Immature natural killer cell (primary cell): ENCODE results near the gene DSTN. TPM values are rescaled to one million over a fixed set of nuclear protein-coding genes. Genes with fewer than 3 reads are reported as not detected.

Experiments used
- DNase-seq, 3 donors: peaks; one replicate each; pipeline ENCODE4 v3.0.0; 2022; ENCODE audit warnings: mixed read lengths in 1 of 3
- H3K27ac Mint-ChIP-seq, 6 donors: one replicate each; pipeline ENCODE4 v1.8.0; 2020; ENCODE audit warnings: mixed read lengths in 6 of 6, mild to moderate bottlenecking in 5 of 6, inconsistent platforms in 4 of 6, moderate library complexity in 3 of 6
- H3K27me3 Mint-ChIP-seq, 3 donors: one replicate each; pipeline ENCODE4 v1.8.0; 2020 to 2021; ENCODE audit warnings: low read depth in 3 of 3, mild to moderate bottlenecking in 3 of 3, mixed read lengths in 3 of 3, moderate library complexity in 3 of 3, inconsistent platforms in 1 of 3
- H3K36me3 Mint-ChIP-seq, 3 donors: one replicate each; pipeline ENCODE4 v1.8.0; 2020; ENCODE audit warnings: mixed read lengths in 3 of 3, inconsistent platforms in 2 of 3, mild to moderate bottlenecking in 2 of 3
- H3K4me1 Mint-ChIP-seq, 2 donors: one replicate each; pipeline ENCODE4 v1.8.0; 2020; ENCODE audit warnings: inconsistent platforms in 2 of 2, mild to moderate bottlenecking in 2 of 2, mixed read lengths in 2 of 2, moderate library complexity in 1 of 2
- H3K4me3 Mint-ChIP-seq, 5 donors: one replicate each; pipeline ENCODE4 v1.8.0; 2020; ENCODE audit warnings: mild to moderate bottlenecking in 5 of 5, mixed read lengths in 5 of 5, inconsistent platforms in 3 of 5, moderate library complexity in 3 of 5
- H3K9me3 Mint-ChIP-seq, 6 donors: one replicate each; pipeline ENCODE4 v1.8.0; 2020; ENCODE audit warnings: mild to moderate bottlenecking in 6 of 6, mixed read lengths in 6 of 6, inconsistent platforms in 4 of 6, moderate library complexity in 3 of 6
- polyA plus RNA-seq, 3 donors: library from polyadenylated mRNA; unstranded; fragments of 300-500 nt; fragmentation: Illumina TruSeq; gene quantifications; one replicate each; pipeline ENCODE4 v1.2.3, GENCODE V29; 2021

Gene DSTN
- polyA plus RNA-seq, 3 donors from 2014 or later = 157 to 226 (median 225) TPM

- H3K4me3 Mint-ChIP-seq = no peak overlapping the region
- no peak for DNase-seq
- H3K4me1 Mint-ChIP-seq = no peaks in the 10 kb centered on the region
- no peak overlapping the region for H3K27ac Mint-ChIP-seq
- peaks cover 0 to 35% (median 2%) of the 10 kb centered on the region in 3 donors for H3K36me3 Mint-ChIP-seq
- H3K27me3 Mint-ChIP-seq = peaks cover 0 to 2% (median 1%) of the 10 kb centered on the region in 3 donors
- H3K9me3 Mint-ChIP-seq = no peaks in the 10 kb centered on the region
Measured at GRCh38 chr20:17637413-17637780, 67.5 kb downstream of the DSTN start.

DNA sequence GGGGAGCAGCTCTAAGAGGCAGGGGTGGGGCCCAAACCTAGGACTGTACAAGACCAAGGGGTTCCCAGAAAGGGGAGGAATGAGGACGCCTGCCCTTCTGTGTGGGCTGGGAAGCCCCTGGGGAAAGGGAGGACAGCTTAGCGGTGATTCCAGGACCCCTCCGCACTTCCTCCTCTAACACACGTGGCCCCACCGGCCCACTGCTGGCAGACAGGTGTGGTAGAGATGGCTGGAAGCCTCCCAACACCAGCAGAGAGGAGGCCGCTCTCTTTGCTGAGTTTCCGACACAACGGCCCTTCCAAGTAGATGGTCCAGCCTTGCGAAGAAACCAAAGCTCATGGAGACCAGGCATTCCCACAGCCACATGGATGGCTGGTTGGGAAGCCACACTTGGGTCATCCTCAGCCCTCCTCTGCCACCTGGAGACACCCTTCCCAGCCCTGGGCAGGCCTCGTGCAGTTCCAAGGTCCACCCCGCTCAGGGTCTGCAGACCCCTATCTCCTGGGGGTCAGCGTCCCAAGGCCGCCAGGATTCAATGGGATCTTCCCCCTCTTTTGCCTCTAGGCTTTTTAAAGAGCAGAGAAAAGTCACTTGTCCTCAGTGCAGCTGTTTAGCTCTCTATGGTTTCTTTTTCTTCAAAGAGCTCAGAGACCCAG, 68.2 kb downstream of the DSTN start:
- peaks cover 0 to 2% (median 1%) of the 10 kb centered on the region in 3 donors for H3K27me3 Mint-ChIP-seq
- no peaks in the 10 kb centered on the region for H3K9me3 Mint-ChIP-seq
- peaks cover 0 to 32% (median 0%) of the 10 kb centered on the region in 3 donors for H3K36me3 Mint-ChIP-seq
- no peak overlapping the region for H3K4me3 Mint-ChIP-seq
- H3K27ac Mint-ChIP-seq = no peak overlapping the region
- H3K4me1 Mint-ChIP-seq = no peaks in the 10 kb centered on the region
- DNase-seq = no peak

GRCh38 chr20:17638835-17639407, 69.0 kb downstream of the DSTN start:
- H3K27ac Mint-ChIP-seq = no peak overlapping the region

DNA sequence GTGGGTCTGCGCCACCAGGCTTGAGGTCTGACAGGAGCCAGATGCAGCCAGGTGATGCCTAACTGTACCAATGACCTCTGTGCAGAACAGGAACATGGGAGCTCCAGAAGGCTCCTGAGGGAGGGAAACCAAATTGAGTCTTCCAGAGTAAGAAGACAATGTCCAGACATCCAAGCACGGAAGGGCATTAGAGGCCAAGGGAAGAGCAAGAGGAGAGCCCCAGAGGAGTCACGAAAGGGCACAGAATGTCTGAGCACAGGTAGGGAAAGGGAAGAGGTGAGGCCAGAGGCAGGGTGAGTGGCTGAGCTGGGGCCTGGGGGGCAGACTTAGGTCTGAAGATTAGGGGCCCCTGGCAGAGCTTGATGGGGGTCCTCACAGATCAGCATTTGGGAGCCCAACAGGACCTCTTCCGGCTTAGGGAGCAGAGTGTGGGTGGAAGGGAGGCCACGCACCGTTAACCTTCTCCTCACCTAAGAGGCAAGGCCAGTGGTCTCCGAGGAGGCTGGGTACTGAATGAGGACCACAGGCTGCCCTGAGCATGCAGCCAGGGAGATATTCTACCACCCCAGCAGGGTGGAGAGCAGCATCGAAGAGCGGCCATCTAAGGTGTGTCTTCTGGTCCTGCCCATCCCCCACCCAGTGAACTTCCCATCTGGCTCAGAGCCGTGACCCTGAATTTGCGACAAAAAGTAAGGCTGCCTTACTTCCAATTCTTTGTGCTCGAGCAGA, 70.4 kb downstream of the DSTN start:
- peaks cover 0 to 19% (median 0%) of the 10 kb centered on the region in 3 donors for H3K36me3 Mint-ChIP-seq
- no peak overlapping the region for H3K4me3 Mint-ChIP-seq
- H3K27ac Mint-ChIP-seq = peak overlapping the region in 1 of 6 donors; percentile 12
- no peak for DNase-seq
- H3K4me1 Mint-ChIP-seq = peaks cover 2 to 4% of the 10 kb centered on the region in 2 donors
- H3K27me3 Mint-ChIP-seq = peaks cover 0 to 2% (median 1%) of the 10 kb centered on the region in 3 donors
- H3K9me3 Mint-ChIP-seq = no peaks in the 10 kb centered on the region

More at GRCh38 chr20:17638835-17639407, 69.0 kb downstream of the DSTN start:
- no peaks in the 10 kb centered on the region for H3K9me3 Mint-ChIP-seq
- no peaks in the 10 kb centered on the region for H3K4me1 Mint-ChIP-seq
- H3K4me3 Mint-ChIP-seq = no peak overlapping the region
- no peak for DNase-seq
- peaks cover 0 to 2% (median 1%) of the 10 kb centered on the region in 3 donors for H3K27me3 Mint-ChIP-seq
- H3K36me3 Mint-ChIP-seq = peaks cover 0 to 24% (median 0%) of the 10 kb centered on the region in 3 donors

DNA sequence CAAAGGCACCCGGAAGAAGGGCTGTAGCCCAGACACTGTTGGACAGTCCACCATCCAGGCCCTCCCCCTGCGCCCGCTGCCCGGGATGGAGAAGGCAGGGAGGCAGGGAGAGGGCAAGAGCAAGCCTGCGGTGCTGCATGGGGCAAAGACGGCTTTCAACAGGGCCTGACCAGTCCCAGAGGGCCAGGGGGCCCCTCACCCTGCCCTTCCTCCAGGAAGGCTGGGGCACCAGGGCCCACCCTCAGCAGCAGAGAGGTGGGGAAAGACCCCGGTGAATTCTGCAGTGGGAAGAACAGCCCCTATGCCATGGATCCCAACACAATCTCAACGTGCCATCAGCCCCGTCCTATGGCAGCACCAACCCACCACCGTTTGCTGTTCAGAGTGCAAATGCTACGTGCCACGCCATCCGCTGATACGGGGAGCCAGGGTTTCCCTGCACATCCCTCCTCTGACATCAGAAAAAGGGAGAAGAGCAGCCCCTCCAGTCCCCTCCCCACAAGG, 71.1 kb downstream of the DSTN start:
- Mint-ChIP-seq H3K9me3 (no peaks in the 10 kb centered on the region), H3K27ac (no peak overlapping the region), H3K27me3 (peaks cover 0 to 2% (median 1%) of the 10 kb centered on the region in 3 donors), H3K36me3 (peaks cover 0 to 14% (median 0%) of the 10 kb centered on the region in 3 donors), H3K4me3 (no peak overlapping the region), H3K4me1 (peaks cover 2 to 4% of the 10 kb centered on the region in 2 donors)
- no peak for DNase-seq

DNA sequence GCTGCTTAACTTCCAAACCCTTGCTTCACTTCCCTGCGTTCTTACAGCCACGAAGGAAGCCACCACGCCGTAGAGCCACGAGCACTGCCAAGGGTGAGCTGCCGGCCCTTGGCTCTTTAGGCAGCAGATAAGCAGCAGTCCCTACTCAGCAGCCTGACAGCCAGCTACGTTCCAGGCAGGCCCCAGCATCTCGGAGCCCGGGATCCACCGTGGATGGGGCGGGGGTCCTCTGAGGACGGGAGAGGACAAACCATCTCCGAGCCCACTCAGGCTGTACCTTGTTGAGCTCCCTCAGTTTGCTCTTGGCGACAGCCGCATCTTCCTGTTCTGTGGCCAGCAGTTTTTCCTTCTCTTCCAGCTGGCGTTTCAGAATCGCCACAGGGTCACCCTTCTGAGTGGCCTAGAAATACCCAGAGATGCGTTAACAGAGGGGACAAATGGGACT, 71.7 kb downstream of the DSTN start:
- Mint-ChIP-seq H3K9me3 (no peaks in the 10 kb centered on the region), H3K27me3 (peaks cover 0 to 2% (median 1%) of the 10 kb centered on the region in 3 donors), H3K4me3 (no peak overlapping the region), H3K36me3 (peaks cover 0 to 13% (median 0%) of the 10 kb centered on the region in 3 donors), H3K4me1 (peaks cover 4% of the 10 kb centered on the region in 2 donors), H3K27ac (no peak overlapping the region)
- DNase-seq = no peak

DNA sequence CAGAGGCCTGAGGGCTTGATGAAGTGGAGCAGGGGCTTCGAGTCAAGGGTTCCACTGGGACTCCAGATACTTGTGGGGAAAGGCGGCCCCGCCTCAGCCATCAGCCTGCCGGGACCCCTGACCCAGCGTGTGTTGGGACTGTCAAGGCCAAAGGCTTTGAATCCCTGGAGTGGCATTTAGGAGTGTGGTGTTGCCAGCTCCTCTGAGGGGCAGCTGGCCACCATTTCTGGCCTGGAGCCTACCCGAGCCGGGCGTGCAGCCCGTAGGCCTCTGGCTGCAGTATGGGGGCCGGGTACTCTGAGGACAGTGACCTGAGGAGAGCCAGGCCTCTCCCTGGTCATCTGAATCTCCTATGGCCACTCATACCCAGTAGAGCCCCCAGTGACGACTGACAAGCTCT, 72.1 kb downstream of the DSTN start:
- no peaks in the 10 kb centered on the region for H3K9me3 Mint-ChIP-seq
- DNase-seq = no peak
- H3K4me1 Mint-ChIP-seq = peaks cover 4 to 7% of the 10 kb centered on the region in 2 donors
- H3K4me3 Mint-ChIP-seq = no peak overlapping the region
- H3K36me3 Mint-ChIP-seq = peaks cover 0 to 13% (median 0%) of the 10 kb centered on the region in 3 donors
- peaks cover 0 to 2% (median 1%) of the 10 kb centered on the region in 3 donors for H3K27me3 Mint-ChIP-seq
- H3K27ac Mint-ChIP-seq = no peak overlapping the region

DNA sequence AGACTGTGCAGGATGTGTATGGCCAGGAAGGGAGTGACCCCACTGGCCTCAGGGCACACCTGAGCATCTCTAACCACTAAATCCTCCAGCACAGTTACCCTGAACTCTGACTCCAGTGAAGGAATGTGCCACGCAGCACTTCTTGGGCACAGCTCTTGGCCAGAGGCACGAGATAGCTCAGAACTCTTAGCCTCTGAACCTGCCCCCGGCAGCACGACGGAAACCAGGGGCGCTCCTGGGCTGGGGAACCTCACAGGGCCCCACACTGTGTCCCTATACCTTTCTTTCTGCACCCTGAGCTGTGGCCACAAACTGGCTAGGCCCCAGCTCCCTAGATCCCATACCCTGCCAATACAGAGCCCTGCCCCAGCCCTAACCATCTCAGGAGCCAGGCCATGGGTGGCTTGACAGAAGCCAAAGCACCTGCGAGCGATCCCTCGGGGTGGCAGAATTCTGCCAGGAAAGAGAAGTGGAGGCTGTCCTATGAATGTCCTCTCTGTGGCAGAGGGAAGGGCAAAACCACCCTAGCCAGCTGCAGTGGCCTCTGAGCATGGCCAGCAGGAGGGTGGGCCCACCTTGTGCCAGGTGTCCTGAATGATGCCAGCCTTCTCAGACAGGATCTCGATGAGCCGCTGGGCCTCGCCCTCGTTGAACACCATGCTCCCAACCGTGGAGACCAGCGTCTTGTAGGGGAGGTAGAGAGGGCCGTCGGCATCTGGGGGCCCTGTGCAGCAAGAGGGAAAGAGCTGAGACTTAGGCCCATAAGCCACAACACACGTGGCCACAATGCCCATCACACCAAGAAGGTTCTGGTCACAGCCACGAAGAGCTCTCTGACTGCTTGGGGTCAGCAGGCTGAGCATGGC, 72.8 kb downstream of the DSTN start:
- Mint-ChIP-seq H3K9me3 (no peaks in the 10 kb centered on the region), H3K4me3 (no peak overlapping the region), H3K36me3 (peaks cover 0 to 11% (median 0%) of the 10 kb centered on the region in 3 donors), H3K4me1 (peaks cover 4 to 10% of the 10 kb centered on the region in 2 donors), H3K27me3 (peaks cover 0 to 2% (median 1%) of the 10 kb centered on the region in 3 donors), H3K27ac (no peak overlapping the region)
- DNase-seq = no peak

DNA sequence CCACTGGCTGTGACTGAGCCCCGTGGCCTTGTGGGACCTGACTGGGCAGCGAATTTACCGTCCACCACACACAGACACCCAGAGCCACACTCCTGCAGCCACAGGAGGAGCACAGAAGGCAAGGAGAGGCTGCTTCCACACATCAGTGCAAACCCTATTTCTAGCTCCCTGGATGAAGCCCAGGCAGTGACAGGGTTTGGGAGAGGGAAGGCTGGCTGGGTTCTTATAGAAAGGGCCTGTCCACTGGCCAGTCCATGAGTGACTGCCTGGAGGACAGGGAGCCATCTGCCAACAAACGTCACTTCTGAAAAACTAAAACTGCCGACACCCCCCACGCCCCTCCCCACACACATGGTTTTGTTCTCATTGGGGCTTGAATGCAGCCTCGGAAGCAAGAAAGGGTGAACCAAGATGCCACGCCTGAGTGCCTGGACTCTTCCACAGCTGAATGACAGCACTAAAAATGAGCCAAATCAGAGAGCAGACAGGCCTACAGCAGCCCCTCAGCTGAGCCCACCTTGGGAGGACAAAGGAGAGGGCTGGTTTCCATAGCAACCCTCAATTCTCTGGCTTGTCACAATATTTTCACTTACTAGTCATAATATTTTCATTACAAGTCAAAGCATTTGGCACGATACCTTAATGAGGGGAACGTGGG, 73.8 kb downstream of the DSTN start:
- Mint-ChIP-seq H3K4me1 (peaks cover 13 to 18% of the 10 kb centered on the region in 2 donors), H3K27ac (peak overlapping the region in 2 of 6 donors; percentile 5 to 31)

GRCh38 chr20:17644451-17644850, 74.6 kb downstream of the DSTN start:
- Mint-ChIP-seq H3K9me3 (no peaks in the 10 kb centered on the region), H3K27ac (peak overlapping the region in 1 of 6 donors; percentile 67), H3K4me1 (peaks cover 21 to 25% of the 10 kb centered on the region in 2 donors), H3K36me3 (peaks cover 0 to 10% (median 0%) of the 10 kb centered on the region in 3 donors), H3K27me3 (peaks cover 0 to 2% (median 1%) of the 10 kb centered on the region in 3 donors), H3K4me3 (no peak overlapping the region)
- no peak for DNase-seq

More for the DNA sequence above, 73.8 kb downstream of the DSTN start:
- peaks cover 0 to 2% (median 1%) of the 10 kb centered on the region in 3 donors for H3K27me3 Mint-ChIP-seq
- no peak for DNase-seq
- no peaks in the 10 kb centered on the region for H3K9me3 Mint-ChIP-seq
- peaks cover 0 to 10% (median 0%) of the 10 kb centered on the region in 3 donors for H3K36me3 Mint-ChIP-seq
- H3K4me3 Mint-ChIP-seq = no peak overlapping the region

DNA sequence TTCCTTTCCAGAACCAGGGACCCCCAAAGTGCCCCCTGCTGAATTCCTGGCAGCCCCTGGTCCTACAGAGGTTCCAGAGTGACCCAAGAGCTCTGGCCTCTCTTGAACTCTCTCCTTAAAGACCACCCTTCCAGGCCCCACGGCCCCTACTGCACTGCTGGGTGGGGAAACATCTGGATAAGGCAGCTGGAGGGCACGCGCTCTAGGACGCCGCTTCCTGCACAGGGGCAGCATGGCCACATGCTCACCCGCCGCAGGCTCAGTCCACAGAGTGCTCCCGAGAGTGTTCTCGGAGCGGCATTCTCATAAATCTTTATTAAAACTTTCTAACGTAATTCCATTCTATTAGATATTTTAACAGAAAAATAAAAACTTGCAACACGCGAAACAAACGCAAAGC, 75.1 kb downstream of the DSTN start:
- H3K9me3 Mint-ChIP-seq = no peaks in the 10 kb centered on the region
- DNase-seq = no peak
- peaks cover 0 to 6% (median 0%) of the 10 kb centered on the region in 3 donors for H3K36me3 Mint-ChIP-seq
- peaks cover 27 to 30% of the 10 kb centered on the region in 2 donors for H3K4me1 Mint-ChIP-seq
- peaks cover 0 to 2% (median 1%) of the 10 kb centered on the region in 3 donors for H3K27me3 Mint-ChIP-seq
- H3K4me3 Mint-ChIP-seq = no peak overlapping the region
- no peak overlapping the region for H3K27ac Mint-ChIP-seq

- Mint-ChIP-seq H3K4me1 (peaks cover 27 to 30% of the 10 kb centered on the region in 2 donors), H3K9me3 (no peaks in the 10 kb centered on the region), H3K27ac (no peak overlapping the region)
Measured at GRCh38 chr20:17645546-17646208, 75.8 kb downstream of the DSTN start.

More at GRCh38 chr20:17645546-17646208, 75.8 kb downstream of the DSTN start:
- peaks cover 0 to 4% (median 0%) of the 10 kb centered on the region in 3 donors for H3K36me3 Mint-ChIP-seq
- no peak overlapping the region for H3K4me3 Mint-ChIP-seq
- no peak for DNase-seq
- H3K27me3 Mint-ChIP-seq = no peaks in the 10 kb centered on the region
